HepG2 (cell line): ENCODE results near the gene OR5P2.

ENCODE experiments used
- BHLHE40 ChIP-seq: IDR thresholded peaks from 2 replicates; pipeline ENCODE4 v1.6.1; 2011; ENCODE audit warnings: low read length, improper control_type of control experiment
- CHCHD3 ChIP-seq: sonication (generic); formaldehyde crosslinking; IDR thresholded peaks from 2 replicates; pipeline ENCODE4 v1.8.0; 2022; ENCODE audit warnings: mild to moderate bottlenecking, missing genetic modification reagents, moderate library complexity
- CTCF ChIP-seq: sonication (generic); formaldehyde crosslinking; IDR thresholded peaks from 2 replicates; pipeline ENCODE4 v1.5.0; 2020; ENCODE audit warnings: mild to moderate bottlenecking, missing genetic modification reagents, moderate library complexity
- E2F5 ChIP-seq: sonication (generic); formaldehyde crosslinking; conservative IDR thresholded peaks from 2 replicates; pipeline ENCODE4 v1.4.0; 2020; ENCODE audit warnings: missing genetic modification reagents
- MBNL3 ChIP-seq: fragments of 250-450 bp; sonication (Bioruptor Pico); conservative IDR thresholded peaks from 2 replicates; pipeline ENCODE4 v1.8.0; 2022; ENCODE audit warnings: mild to moderate bottlenecking, inconsistent platforms
- MED1 ChIP-seq: sonication (generic); formaldehyde crosslinking; IDR thresholded peaks from 2 replicates; pipeline ENCODE4 v1.4.0; 2020; ENCODE audit warnings: missing genetic modification reagents
- POLR2AphosphoS2 ChIP-seq: IDR thresholded peaks from 2 replicates; pipeline ENCODE4 v1.6.1; 2011; ENCODE audit warnings: low read depth, low read length, improper control_type of control experiment
- TBP ChIP-seq: sonication (generic); formaldehyde crosslinking; IDR thresholded peaks from 2 replicates; pipeline ENCODE4 v1.5.0; 2020; ENCODE audit warnings: missing genetic modification reagents
- TIGD3 ChIP-seq: sonication (generic); formaldehyde crosslinking; IDR thresholded peaks from 2 replicates; pipeline ENCODE4 v1.5.1; 2020; ENCODE audit warnings: mild to moderate bottlenecking, missing genetic modification reagents, borderline replicate concordance
- ZBTB43 ChIP-seq: sonication (generic); formaldehyde crosslinking; conservative IDR thresholded peaks from 2 replicates; pipeline ENCODE4 v1.4.0; 2020; ENCODE audit warnings: missing genetic modification reagents
- ZEB1 ChIP-seq: IDR thresholded peaks from 2 replicates; pipeline ENCODE4 v1.6.1; 2012; ENCODE audit warnings: mild to moderate bottlenecking, low read depth, inconsistent platforms; ENCODE audit not compliant: insufficient replicate concordance

- no peak for TF ChIP-seq MBNL3 (CRISPR knock-in tag)
- TF ChIP-seq CHCHD3 (CRISPR knock-in tag) = no peak
- TF ChIP-seq CTCF = no peak
- TF ChIP-seq BHLHE40 = no peak
- no peak for TF ChIP-seq TIGD3
- no peak for TF ChIP-seq ZEB1
- TF ChIP-seq ZBTB43 (CRISPR knock-in tag) = no peak
- TF ChIP-seq TBP (CRISPR knock-in tag) = no peak
- TF ChIP-seq MED1 (CRISPR knock-in tag) = no peak
- no peak for TF ChIP-seq POLR2AphosphoS2
- TF ChIP-seq E2F5 (CRISPR knock-in tag) = no peak
Observed at GRCh38 chr11:7796842-7797241, at the start of gene OR5P2.
